Activated CD4-positive, CD25-positive, alpha-beta regulatory T cell treated with anti-CD3 and anti-CD28 coated beads, Interleukin-2, amount 50 U/mL, for 16 hours (primary cell): ENCODE data around the gene KLRK1.
"Not testable (repeated sequence)": the region's sequence is repeated elsewhere in the genome, so short reads cannot be mapped to it uniquely, and the experiment has no call there.

ENCODE experiments used
- DNase-seq: peaks from one replicate; pipeline ENCODE4 v3.0.0-alpha.2; 2020; ENCODE audit warnings: low read depth, low spot score

The KLRK1 gene

GRCh38 chr12:10362828-10363657 lies 26.8 kb downstream of the KLRK1 start:
- DNase-seq: no peak

- no peak for DNase-seq
These were observed 27.5 kb downstream of the KLRK1 start for GRCh38 chr12:10362325-10362724.

- DNase-seq: no peak
These were observed 28.2 kb downstream of the KLRK1 start for GRCh38 chr12:10361622-10362021.

GRCh38 chr12:10361084-10361483 lies 28.8 kb downstream of the KLRK1 start:
- no peak for DNase-seq

GRCh38 chr12:10358969-10359368 lies 30.9 kb downstream of the KLRK1 start:
- DNase-seq: no peak

GRCh38 chr12:10358131-10358530 lies 31.7 kb downstream of the KLRK1 start:
- DNase-seq: no peak

GRCh38 chr12:10354502-10354901 lies 35.3 kb downstream of the KLRK1 start:
- DNase-seq: no peak

GRCh38 chr12:10354071-10354470 lies 35.8 kb downstream of the KLRK1 start:
- DNase-seq: no peak

GRCh38 chr12:10351457-10351856 lies 38.4 kb downstream of the KLRK1 start:
- DNase-seq: not testable (repeated sequence)

GRCh38 chr12:10341892-10342509 lies 47.8 kb downstream of the KLRK1 start:
- DNase-seq: no peak

- not testable (repeated sequence) for DNase-seq
These were observed 48.9 kb downstream of the KLRK1 start for GRCh38 chr12:10340946-10341345.

- DNase-seq: no peak
These were observed 50.6 kb downstream of the KLRK1 start for GRCh38 chr12:10339053-10339840.

GRCh38 chr12:10338470-10338869 lies 51.4 kb downstream of the KLRK1 start:
- DNase-seq: not testable (repeated sequence)

GRCh38 chr12:10336196-10336595 lies 53.6 kb downstream of the KLRK1 start:
- not testable (repeated sequence) for DNase-seq

GRCh38 chr12:10331642-10332239 lies 58.1 kb downstream of the KLRK1 start:
- no peak for DNase-seq

- DNase-seq: not testable (repeated sequence)
These were observed 61.1 kb downstream of the KLRK1 start for GRCh38 chr12:10328691-10329090.
